CD4-positive, alpha-beta T cell treated with Interferon alpha-2 for 1 hour (primary cell): ENCODE measurements around the gene AMPH.
"Not testable (repeated sequence)": the region's sequence is repeated elsewhere in the genome, so short reads cannot be mapped to it uniquely, and the experiment has no call there.

ENCODE experiments used
- DNase-seq, 2 donors: peaks; one replicate each; pipeline ENCODE4 v3.0.0-alpha.2; 2020 to 2022

AMPH gene

GRCh38 chr7:38344741-38345140 lies 286.4 kb downstream of the AMPH start:
- DNase-seq: peak in 1 of 2 donors; percentile 47

GRCh38 chr7:38342135-38342534 lies 289.0 kb downstream of the AMPH start:
- not testable (repeated sequence) for DNase-seq

DNA sequence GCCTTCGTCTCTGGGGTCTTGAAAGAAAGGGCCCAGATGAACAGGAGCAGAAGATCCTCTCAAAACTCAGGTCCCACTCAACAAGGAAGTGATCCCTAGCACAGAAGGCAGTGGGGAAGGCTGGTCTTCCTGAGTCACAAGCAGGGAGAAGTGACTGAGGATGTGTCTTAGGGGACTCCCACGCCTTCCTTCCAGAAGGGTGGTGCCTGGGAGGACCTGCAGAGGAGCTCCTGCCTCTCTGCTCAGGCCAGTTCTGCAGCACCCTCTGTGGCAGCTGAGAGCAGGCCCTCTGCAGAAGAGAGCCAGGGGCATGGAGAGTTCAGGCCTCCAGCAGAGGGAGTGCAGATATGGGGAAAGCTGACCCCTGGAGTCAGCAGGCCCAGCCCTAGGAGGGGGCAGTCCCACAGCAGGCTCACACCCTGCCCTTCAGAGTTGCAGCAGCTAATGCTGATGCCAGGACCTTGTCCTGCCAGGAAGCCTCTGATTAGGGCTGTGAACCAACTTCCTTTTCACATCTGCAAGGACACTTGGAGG lies 289.9 kb downstream of the AMPH start:
- peak in 1 of 2 donors; percentile 29 for DNase-seq

DNA sequence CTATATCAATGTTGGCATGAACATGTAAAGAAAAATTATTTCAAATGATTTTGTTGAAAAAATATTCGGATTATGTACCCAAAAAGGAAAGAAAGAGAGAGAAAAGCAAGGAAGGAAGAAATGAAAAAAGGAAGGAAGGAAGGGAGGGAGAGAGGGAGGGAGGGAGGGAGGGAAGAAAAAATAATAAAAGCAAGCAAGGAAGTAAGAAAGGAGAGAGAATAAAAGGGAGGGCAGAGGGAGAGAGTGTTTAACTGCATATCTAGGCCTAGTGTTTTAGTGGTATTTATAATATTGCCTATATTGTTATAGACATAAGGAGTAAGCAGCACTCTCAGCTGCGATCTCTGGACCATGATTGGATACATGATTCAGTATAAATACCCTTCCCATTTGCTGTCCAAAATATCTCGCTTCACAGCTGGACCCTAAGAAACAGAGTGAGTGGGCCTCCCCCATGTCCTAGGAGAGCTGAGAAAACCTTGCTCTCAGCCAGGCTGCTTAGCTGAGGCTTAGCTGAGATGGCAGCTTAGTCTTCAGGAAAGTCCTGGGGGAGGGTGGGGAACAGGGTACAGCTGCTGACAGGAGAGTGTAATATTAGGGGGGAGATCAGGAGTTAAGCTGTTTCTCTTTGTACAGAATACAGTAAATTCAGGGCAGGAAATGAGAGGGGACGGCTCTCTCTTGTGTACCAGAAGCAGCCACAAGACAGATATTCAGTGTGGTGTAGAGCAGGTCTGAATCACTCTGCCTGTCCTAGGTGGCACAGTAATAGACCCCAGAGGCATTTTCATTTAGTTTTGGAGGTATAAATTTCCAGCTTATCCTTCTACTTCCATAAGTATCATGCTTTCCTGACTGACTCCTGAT lies 291.0 kb downstream of the AMPH start:
- DNase-seq: no peak

- DNase-seq: not testable (repeated sequence)
Observed at GRCh38 chr7:38336148-38336515, 295.0 kb downstream of the AMPH start.

DNA sequence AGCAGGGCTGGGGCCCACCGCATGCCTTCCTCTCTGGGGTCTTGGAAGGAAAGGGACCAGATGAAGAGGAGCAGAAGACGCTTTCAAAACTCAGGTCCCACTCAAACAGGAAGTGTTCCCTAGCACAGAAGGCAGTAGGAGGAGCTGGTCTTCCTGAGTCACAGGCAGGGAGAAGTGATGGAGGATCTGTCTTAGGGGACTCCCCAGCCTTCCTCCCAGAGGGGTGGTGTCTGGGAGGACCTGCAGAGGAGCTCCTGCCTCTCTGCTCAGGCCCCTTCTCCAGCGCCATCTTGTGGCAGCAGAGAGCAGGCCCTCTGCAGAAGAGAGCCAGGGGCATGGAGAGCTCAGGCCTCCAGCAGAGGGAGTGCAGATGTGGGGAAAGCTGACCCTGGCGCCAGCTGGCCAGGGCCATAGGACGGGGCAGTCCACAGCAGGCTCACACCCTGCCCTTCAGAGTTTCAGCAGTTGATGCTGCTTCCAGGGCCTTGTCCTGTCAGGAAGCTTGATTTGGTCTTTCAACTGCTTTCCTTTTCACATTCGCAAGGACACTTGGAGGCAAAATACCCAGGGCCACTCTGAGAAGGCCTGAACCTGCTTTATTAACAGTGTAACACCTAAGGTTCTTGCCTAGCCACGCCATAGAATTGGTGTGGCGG lies 295.6 kb downstream of the AMPH start:
- DNase-seq: peak; percentile 87 to 89

GRCh38 chr7:38335128-38335491 lies 296.1 kb downstream of the AMPH start:
- DNase-seq: no peak

DNA sequence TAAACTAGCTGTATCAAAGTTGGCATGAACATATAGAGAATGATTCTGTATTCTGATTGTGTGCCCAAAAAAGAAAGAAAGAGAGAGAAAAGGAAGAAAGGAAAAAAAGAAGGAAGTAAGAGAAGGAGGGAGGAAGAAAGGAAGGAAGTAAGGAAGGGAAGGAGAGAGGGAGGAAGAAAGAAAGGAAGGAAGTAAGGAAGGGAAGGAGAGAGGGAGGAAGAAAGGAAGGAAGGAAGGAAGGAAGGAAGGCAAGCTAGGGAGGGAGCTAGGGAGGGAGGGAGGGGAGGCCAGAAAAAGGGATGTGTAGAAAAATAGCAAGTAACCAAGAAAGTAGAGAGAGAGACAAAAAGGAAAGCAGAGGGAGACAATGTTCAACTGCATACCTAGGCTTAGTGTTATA lies 297.0 kb downstream of the AMPH start:
- no peak for DNase-seq
